ENCODE results near the gene DHX38. TPM values are rescaled to one million over a fixed set of nuclear protein-coding genes. Genes with fewer than 3 reads are reported as not detected.

Gene DHX38
- total and polyA plus RNA-seq, 2 of the 13 experiments (the other 11 are each of a cell fraction or from before 2014, with no cell fraction given) = 54.4 to 85.9 TPM

- 0 out of 2 replicates have a peak, but pooled peaks have one; percentile 47 for TF ChIP-seq ZNF280D (CRISPR knock-in tag; IDR thresholded peaks at IDR 0.05)
- TF ChIP-seq KDM4B (CRISPR knock-in tag; IDR thresholded peaks at IDR 0.05) = no peak; the same call in 1 of the 2 replicates
- TF ChIP-seq ZNF678 (CRISPR knock-in tag; IDR thresholded peaks at IDR 0.05) = no peak
- no peak for TF ChIP-seq JUN (CRISPR knock-in tag; IDR thresholded peaks at IDR 0.05)
- TF ChIP-seq SOX13 (IDR thresholded peaks at IDR 0.05) = no peak
- TF ChIP-seq SOX13 (CRISPR knock-in tag; conservative IDR thresholded peaks at IDR 0.05 in 1 of 2, IDR thresholded peaks at IDR 0.05 in 1 of 2) = peak in 1 of 2 experiments; percentile 22; a peak in 1 of 4 replicates
- TF ChIP-seq FOXP4 (CRISPR knock-in tag; IDR thresholded peaks at IDR 0.05) = peak; percentile 26
- peak; percentile 96 for TF ChIP-seq ATF1 (CRISPR knock-in tag; IDR thresholded peaks at IDR 0.05)
- TF ChIP-seq ZNF607 (CRISPR knock-in tag; IDR thresholded peaks at IDR 0.05; ENCODE audit: borderline replicate concordance) = 0 out of 2 replicates have a peak, but pooled peaks have one; percentile 3
- 0 out of 2 replicates have a peak, but pooled peaks have one; percentile 44 for TF ChIP-seq GFI1 (CRISPR knock-in tag; IDR thresholded peaks at IDR 0.05; ENCODE audit: borderline replicate concordance)
- no peak for TF ChIP-seq POGK (CRISPR knock-in tag; conservative IDR thresholded peaks at IDR 0.05)
- TF ChIP-seq ZNF598 (CRISPR knock-in tag; IDR thresholded peaks at IDR 0.05; ENCODE audit: borderline replicate concordance) = peak; percentile 84
- no peak; the same call in 1 of the 2 replicates for TF ChIP-seq ZNF124 (CRISPR knock-in tag; IDR thresholded peaks at IDR 0.05)
- TF ChIP-seq MAZ (IDR thresholded peaks at IDR 0.05; ENCODE audit: borderline replicate concordance, low read depth, low read length) = peak; percentile 96
- peak; percentile 89 for TF ChIP-seq MAZ (CRISPR knock-in tag; IDR thresholded peaks at IDR 0.05; ENCODE audit: low read depth)
- no peak for TF ChIP-seq PPARG (CRISPR knock-in tag; conservative IDR thresholded peaks at IDR 0.05)
- TF ChIP-seq SNAI1 (CRISPR knock-in tag; IDR thresholded peaks at IDR 0.05; ENCODE audit: borderline replicate concordance) = peak; percentile 77; the same call in 1 of the 2 replicates
- TF ChIP-seq MNT (IDR thresholded peaks at IDR 0.05) = peak; percentile 45
- TF ChIP-seq HNRNPK (IDR thresholded peaks at IDR 0.05; ENCODE audit: low read depth, low read length, poor library complexity, severe bottlenecking) = no peak
Measured at GRCh38 chr16:72093448-72094265, at the start of gene DHX38, which contains the start of gene TXNL4B (continued).
